Coronary artery (tissue), 2 donors: ENCODE measurements around the gene ANKS1A.
"Not testable (repeated sequence)": the region's sequence is repeated elsewhere in the genome, so short reads cannot be mapped to it uniquely, and the experiment has no call there.

Experiments used
- DNase-seq: peaks from one replicate; pipeline ENCODE4 v3.0.0-alpha.2; 2017; ENCODE audit warnings: low spot score
- H3K27ac ChIP-seq, 2 donors: fragments of 200-600 bp; sonication (generic); one replicate each; pipeline ENCODE4 v1.5.1; 2016 to 2019
- H3K4me3 ChIP-seq: fragments of 200-600 bp; sonication (generic); 2 replicates; pipeline ENCODE4 v1.5.1; 2016; ENCODE audit warnings: mild to moderate bottlenecking, moderate library complexity
- CTCF ChIP-seq: fragments of 200-600 bp; sonication (generic); IDR thresholded peaks from one replicate; pipeline ENCODE4 v1.5.1; 2019; ENCODE audit warnings: antibody characterized with exemption

Gene ANKS1A

GRCh38 chr6:34884996-34885395, 4.1 kb upstream of the ANKS1A start:
- no peak for TF ChIP-seq CTCF
- H3K27ac ChIP-seq, result no peak overlapping the region
- H3K4me3 ChIP-seq, result no peak overlapping the region
- DNase-seq, result no peak

GRCh38 chr6:34885837-34886236, 3.2 kb upstream of the ANKS1A start:
- not testable (repeated sequence) for H3K27ac ChIP-seq, DNase-seq, H3K4me3 ChIP-seq

DNA sequence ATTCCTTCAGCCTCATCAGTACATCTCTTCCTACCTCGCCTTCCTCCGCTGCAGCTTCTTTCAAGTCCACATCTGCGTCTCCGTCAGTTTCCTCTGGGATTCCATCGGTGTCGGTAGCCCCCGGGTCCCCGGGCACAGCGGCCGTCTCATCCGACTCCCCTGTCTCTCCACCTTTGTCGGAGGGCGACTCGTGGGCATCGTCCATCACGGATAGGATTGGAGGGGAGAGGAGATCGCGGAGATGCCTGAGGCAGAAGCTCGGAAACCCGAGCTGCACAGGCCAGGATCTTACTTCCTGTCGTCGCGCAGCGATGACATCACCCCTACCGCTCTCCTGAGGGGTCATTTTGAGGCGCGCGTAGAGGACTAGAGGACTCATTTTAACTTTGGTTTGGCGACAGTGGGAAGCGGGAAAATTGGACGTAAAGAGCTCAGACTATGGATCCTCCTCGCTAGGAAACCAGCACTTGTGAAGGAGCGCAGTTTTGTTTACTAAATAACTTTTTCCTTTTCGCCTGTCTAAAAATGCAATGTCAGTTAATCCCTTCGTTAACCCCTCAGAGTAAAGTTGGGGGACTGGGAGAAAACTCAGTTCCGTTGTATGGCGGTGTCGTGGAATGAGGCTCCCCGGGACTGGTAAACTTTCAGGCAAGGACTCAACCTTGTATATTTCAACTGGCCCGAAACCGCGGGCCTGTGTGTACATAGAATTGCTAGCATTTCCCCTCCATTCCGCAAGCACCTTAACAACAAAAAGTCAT, 1.1 kb upstream of the ANKS1A start, which contains the start of gene TAF11:
Gene TAF11, minus strand, starts transcription at position 290 of the 761 bp plus-strand sequence. Its CDS starts 85 bp downstream, at position 205.
- peak within 1 kb of the TSS; percentile 86 for H3K4me3 ChIP-seq
- no peak for TF ChIP-seq CTCF
- peak within 1 kb of the TSS; percentile 61 to 80 for H3K27ac ChIP-seq
- peak; percentile 95 for DNase-seq

GRCh38 chr6:34888514-34888856, 570 bp upstream of the ANKS1A start:
- Histone ChIP-seq H3K4me3 (peak overlapping the region; percentile 86), H3K27ac (peak overlapping the region; percentile 61 to 80)
- no peak for TF ChIP-seq CTCF
- DNase-seq, result no peak

DNA sequence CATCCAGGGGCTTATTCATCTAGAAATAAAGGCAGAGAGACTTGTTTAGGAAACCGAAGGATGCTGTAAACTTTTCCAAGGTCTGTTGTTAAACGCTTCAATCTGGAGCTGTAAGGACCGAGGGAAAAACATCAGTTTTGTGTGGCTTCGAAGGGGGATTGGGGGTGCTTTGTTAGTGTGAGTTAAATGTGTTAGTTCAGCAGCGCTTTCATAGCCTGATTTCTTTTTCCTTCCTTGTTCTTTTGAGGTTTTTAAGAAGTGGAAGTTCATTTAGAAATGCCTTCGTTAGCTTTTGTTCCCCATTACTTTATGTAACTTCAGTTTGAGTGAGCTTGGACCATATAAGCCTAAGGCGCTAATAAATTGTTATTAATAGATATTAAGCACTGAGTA, 1.5 kb downstream of the ANKS1A start:
- DNase-seq, result no peak
- H3K27ac ChIP-seq, result peak overlapping the region in 1 of 2 donors; percentile 44
- no peak for TF ChIP-seq CTCF

DNA sequence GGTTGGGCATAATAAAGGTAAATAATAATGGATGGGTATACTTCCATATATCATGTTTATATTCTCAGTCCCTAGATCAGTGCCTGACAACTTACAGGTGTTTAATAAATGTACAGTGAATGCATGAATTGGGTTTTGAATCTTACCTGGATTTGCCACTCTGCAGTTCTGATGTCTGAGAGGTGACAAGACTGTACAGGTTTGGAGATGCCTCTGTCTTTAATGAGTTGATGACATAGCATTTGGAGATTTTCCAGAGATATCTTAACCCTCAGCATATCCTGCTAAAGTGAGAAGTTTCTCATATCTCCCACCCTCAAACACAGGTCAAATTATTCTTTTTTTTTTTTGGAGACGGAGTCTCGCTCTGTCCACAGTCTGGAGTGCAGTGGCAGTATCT, 2.2 kb downstream of the ANKS1A start:
- peak overlapping the region; percentile 86 for H3K4me3 ChIP-seq
- H3K27ac ChIP-seq, result peak overlapping the region in 1 of 2 donors; percentile 9
- no peak for TF ChIP-seq CTCF
- no peak for DNase-seq

More for the DNA sequence above, 1.5 kb downstream of the ANKS1A start:
- H3K4me3 ChIP-seq, result peak overlapping the region; percentile 86

DNA sequence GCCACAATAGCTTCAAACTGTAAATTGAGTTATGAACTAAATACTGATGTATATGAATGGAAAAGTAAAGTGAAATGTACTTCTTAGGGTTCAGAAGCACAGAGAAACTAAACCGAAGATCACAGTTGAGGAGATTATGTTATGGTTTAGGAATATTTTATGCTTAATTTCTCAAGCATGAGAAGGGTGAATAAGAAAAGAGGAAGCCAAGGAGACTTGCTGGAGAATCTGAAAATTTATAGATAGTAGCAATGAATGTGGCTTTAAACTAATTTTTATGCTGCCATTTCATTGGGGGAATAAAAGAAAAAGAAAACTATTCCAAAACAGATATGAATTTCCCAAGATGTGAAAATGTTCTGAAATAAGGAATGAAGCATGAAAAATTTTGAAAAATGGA, 5.6 kb downstream of the ANKS1A start:
- no peak for TF ChIP-seq CTCF
- Histone ChIP-seq H3K4me3 (no peak overlapping the region), H3K27ac (no peak overlapping the region)
- no peak for DNase-seq
